GM19043 (cell line): ENCODE data around the gene PPP1R37.
"Not testable (repeated sequence)": the region's sequence is repeated elsewhere in the genome, so short reads cannot be mapped to it uniquely, and the experiment has no call there.

Experiments
- ATAC-seq: cut with Tn5 transposase; IDR thresholded peaks from one replicate; pipeline ENCODE4 v1.9.1; 2021; ENCODE audit warnings: low read depth; ENCODE audit not compliant: unreplicated experiment

Gene PPP1R37

DNA sequence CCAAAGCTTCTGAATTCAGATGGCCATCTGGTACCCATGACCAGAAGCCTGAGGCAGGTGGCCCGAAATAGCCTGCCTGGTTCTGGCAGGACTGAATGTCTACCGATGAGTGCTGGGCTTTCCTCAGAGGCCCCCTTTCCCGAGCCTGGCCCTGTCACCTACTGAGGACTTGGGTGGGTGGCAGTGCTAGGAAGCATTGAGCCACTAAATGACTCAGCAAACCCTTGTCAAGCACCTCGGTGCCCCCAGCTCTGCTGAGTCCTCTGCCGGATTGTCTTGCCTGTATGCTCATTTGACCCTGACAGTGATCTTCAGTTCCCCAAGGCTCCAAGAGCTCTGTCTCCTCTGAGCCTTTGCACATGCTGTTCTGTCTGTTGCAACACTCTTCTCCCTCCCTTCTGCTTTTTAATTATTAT is 17.9 kb downstream of the PPP1R37 start:
- ATAC-seq, result no peak

DNA sequence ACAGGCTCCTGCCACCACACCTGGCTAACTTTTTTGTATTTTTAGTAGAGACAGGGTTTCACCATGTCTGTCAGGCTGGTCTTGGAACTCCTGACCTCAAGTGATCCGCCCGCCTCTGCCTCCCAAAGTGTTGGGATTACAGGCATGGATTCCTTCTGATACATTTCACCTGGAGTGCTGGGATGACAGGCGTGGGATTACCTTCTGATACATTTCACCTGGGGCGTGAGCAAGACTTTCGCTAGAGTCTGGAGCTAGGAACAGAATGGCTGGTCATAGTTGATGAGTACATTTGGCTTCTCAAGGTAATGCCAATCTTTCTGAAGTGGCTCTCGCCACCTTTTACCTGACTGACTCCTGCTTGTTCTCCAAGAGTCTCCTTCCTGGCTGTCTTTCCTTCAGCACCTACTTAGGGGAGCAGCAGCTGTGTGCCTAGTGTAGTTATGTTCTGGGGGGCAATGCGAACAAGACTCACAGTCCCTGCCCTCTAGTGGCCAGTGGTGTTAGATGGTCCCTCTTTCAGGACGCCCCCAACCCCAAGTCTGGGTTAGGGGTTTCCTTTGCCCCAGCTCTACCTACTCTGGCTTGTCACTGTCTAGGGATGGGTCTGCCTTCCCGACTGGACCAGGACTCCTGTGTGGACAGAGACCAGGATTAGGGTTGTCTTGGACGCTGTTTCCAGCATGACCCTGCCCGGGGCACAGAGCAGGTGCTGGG is 19.3 kb downstream of the PPP1R37 start:
- no peak for ATAC-seq

DNA sequence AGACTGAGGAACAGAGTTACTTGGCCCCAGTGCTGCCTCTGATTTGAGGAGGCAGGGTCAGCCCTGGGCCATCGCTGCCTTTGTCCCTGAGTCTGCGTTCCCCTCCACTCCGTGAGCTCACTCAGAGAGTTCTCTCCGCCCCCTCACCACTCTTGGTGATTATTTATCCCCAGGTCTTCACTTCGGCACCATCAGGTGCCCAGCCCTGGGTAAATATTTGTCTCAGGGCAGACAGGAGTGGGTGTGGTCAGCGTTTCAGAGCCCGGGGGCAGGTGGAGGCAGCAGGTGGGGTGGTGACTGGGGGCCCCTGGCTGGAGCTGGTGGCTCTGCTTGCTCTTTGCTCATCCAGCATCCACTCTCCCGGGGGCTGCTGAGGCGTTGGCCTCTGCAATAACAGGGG is 20.6 kb downstream of the PPP1R37 start:
- no peak for ATAC-seq

DNA sequence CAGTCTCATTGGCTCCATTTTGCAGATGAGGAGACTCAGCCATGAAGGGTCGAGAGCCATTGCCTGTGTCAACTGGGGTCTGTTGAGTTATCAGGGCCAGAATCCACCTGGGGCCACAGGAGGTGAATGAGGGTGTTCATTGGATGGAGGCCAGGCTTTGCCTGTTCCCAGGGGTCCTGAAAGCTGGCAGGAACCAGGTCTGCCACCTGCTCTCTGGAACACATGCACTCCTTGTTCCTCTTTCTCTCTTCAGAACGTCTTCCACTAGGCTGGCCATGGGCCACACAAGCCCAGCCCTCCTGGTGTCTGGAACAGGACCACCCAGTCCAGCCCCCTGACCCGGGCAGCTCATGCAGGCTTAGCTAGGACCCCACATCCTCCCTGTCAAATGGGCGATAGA is 21.1 kb downstream of the PPP1R37 start:
- ATAC-seq, result no peak

DNA sequence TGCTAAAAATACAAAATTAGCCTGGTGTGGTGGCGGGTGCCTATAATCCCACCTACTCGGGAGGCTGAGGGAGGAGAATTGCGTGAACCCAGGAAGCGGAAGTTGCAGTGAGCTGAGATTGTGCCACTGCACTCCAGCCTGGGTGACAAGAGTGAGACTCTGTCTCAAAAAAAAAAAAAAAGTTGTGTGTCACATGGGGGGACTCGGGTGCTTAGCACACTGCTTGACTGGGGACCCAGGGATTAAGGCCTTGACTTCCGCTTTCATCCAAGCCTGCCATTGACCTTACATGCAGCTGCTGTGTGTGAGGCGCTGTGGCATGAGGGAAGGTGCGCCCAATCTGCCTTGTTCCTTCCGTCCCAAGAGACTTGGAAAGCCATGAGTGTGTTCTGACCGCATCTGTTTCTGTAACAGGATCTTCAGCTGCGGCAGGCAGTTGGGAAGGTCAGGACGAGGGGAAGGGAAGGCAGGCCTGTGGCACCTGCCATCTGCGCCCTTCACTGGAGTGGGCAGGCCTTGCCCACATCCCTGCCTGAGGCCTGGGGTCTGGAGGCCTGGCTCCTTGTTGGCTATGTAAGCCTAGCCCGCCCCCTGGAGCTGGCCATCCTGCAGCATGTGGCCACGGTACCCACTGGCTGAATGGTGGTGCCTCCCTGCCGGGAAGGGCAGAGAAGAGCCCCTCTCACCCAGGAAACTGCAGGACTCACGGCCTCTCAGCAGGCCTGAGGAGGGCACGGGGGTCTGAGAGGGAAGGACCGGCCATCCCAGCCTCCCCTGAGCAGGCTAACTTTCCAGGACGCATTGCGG is 23.0 kb downstream of the PPP1R37 start:
- ATAC-seq, result no peak

DNA sequence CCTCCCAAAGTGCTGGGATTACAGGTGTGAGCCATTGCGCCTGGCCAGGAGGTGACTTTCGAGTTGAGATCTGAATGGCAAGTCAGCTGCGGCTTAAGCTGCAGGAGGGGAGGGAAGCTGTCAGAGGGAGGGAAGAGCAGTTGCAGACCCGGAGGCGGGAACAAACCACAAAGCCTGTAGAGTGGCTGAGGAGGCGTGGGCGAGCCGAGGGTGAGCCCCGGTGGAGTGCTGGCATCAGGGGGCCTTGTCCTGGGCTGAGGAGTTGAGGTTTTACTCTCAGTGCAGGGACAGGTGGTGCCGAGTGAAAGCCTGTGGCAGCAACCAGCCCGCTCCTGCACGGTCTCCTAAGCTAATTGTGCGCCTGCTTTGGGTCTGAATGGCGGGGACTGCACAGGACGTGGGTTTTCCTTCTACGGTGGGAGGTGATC is 24.2 kb downstream of the PPP1R37 start:
- no peak for ATAC-seq

DNA sequence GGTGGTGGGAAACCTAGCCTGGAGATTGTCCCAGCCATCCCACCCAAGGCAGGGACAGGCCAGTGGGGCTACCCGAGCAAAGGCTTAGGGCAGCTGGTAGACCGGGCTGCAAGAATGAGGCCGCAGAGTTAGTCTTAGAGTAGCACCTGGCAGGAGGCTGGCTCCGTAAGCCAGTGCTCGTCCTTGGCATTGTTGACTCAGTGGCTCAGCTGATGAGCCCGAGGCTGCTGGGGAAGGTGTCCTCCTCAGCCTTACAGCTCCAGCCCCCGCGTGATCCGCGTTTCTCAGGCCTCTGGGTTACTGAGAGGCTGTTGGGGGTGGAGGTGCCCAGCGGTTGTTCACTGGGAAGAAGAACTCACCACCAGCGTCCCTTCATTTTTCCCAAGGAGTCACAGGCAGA is 24.7 kb downstream of the PPP1R37 start:
- no peak for ATAC-seq

DNA sequence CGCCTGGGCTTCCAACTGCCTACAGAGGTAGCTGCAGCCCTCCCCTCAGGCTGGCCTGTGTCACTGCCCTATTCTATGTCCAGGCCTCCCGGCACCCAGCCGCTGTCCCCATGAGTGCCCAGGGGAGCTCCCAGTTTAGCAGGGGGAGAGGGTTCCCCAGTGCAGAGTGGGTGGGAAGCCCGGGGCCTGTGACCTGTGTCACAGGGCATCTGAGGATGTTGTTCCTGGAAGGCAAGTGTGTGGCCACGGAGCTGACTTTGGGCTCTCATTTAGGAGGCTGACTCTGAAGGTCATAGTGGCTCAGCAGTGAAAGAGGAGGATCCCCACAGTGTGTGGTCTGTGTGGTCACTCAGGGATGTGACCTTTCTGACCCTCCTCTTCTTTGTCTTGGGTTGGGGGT is 25.1 kb downstream of the PPP1R37 start:
- no peak for ATAC-seq

DNA sequence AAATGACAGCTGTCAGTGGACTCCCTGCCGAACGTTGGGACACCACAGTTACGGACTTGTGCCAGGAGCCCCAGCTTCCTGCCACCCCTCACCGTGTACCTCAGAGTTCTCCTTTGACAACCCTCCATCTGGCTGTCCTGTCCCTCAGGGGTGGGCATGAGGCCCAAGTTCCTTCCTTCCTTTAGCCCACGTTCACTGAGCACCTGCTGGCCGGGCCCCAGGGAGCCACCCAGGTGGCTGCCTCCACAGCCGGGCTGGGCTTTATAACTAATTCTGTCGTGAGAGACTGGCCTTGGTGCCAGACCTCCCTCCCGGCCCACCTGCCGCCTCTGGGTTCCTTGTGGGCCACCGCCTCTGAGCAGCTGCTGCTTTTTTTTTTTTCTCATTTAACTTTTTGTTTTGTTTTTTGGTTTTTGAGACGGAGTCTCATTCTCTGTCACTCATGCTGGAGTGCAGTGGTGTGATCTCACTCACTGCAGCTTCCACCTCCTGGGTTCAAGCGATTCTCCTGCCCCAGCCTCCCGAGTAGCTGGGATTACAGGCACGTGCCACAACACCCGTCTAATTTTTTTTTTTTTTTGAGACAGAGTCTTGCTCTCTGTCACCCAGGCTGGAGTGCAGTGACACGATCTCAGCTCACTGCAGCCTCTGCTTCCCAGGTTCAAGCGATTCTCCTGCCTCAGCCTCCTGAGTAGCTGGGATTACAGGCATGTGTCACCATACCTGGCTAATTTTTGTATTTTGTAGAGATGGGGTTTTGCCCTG is 25.8 kb downstream of the PPP1R37 start:
- ATAC-seq, result not testable (repeated sequence)

DNA sequence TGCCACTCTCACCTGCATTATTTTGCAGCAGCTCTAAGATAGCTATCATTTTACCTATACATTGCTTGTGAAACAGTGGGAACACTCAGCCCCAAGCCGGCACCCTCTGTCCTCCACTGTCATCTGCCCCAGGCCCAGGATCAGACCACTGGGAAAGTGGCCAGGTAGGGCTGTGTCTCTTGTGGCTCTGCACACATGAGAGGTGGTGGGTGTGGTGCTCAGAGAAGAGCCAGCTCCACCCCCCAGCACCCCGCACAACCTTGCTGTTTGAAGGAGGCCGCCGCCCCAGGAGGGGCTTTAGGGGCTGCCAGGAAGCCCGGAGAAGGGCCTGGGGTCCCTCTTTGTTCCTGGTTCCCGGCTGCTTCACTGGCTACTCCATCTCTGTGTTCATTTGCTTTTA is 26.6 kb downstream of the PPP1R37 start:
- no peak for ATAC-seq

DNA sequence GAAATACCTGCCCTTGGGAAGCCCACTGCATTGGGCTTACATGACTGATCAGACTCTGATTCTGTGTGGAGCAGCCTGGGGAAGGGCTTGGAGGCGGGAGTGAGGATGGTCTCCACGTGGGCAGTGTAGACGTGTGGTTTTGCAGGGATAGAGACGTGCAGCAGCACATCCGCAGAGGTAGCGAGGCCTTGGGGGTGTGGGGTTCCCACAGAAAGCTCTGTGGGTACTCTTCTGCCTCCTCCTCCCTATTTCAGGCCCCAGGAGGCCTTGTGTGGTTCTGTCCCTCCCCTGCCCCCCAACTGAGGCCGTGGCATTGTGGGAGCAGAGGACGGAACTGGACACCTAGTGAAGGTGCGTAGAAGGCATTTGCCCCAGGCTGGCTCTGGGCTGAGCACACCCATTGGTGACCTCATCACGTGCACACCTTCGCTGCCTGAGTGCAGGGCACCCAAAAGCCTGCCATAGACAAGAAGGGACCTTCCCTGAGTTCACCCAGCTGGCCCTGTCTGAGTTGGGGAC is 28.9 kb downstream of the PPP1R37 start:
- no peak for ATAC-seq

DNA sequence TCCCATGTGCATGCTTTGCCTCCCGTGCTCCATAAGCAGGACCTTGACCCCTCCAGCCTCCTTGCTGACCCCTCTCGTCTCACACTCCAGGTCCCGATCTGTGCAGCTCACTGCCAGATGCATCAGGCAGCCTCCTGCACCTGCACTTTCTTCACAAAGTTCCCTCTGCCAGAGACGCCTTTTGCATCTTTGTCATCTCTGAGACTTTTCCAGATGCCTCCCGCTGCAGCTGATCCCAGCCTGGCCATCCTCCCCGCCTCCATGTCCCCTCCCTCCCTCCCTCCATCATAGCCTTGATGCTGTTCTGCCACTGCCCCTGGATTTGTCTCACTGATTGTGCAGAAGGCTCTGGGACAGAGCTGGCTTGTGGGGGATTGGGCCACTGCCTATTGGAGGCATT is 29.9 kb downstream of the PPP1R37 start:
- no peak for ATAC-seq

DNA sequence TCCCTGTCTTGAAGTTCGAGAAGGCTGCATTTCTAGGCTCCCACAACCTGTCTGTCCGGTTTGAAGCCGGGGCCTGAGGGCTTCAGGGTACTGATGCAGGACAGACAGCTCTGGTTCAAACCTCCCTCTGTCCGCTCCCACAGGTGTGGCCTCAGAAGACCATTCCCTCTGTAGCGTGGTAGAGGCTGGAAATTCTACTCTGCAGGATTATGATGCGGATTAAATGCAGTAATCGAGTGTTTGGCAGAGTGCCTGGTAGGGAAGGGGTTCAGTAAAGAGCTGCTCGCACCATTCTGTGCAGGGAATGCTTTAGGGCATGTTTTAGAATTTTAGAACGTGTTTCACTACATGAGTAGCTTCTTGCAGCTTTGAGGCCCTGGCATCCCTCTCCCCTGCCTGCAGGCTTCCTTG is 30.5 kb downstream of the PPP1R37 start:
- no peak for ATAC-seq

DNA sequence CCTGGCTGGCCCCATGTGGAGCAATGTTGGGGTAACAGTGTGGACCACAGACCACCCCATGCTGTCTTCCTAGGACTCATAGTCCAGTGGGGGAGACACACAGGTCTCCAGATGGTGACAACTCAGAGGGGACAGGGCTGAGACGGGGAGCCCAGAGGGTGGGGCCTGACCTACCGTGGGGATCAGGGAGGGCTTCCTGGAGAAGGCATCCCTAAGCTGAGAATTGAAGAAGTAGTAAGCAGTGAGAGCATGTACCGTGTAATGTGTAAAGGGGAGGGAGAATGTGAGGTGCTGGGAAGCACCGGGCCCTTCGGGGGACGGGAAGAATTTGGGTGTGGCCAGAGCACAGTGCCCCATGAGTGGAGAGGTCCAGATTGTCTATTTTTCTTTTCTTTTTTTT is 31.0 kb downstream of the PPP1R37 start:
- no peak for ATAC-seq

DNA sequence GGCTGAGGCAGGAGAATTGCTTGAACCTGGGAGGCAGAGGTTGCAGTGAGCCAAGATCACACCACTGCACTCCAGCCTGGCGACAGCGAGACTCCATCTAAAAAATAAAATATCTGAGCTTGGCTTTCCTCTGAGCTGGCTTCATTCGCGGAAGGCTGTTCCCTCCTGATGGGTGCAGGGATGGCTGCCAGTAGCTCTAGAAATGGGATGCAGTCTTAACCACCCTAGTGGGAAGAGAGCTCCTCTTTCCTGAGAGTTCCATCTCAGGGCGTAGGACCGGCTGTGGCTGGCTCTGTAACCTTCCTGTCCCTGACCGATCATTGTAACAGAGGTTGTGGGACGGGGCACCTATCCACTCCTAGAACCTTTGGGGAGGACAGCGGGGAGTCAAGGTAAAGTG is 32.4 kb downstream of the PPP1R37 start:
- ATAC-seq, result no peak

DNA sequence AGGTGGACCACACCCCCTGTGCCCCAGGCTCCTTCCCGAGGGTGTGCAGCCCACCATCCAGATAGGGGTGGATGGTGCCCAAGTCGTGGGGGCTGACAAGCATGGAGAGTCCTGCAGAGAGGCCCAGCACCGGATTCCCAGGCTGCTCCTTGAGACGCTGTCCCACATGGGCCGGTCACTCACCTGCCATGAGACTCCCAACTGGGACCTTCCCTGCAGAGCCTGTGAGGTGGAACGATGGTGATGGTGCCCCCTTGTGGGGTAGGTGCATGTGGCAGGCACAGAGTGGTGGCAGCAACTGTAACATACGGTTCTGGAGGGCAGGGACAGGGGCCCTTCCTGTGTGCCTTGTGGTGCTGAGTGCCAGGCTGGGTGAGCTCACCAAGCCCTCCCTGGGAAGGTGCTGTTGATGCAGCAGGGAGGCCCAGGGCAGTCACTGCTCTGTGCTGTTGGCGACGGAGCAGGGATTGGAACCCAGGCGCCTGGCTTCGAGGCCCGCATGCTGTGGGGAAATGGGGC is 33.1 kb downstream of the PPP1R37 start:
- ATAC-seq, result no peak

DNA sequence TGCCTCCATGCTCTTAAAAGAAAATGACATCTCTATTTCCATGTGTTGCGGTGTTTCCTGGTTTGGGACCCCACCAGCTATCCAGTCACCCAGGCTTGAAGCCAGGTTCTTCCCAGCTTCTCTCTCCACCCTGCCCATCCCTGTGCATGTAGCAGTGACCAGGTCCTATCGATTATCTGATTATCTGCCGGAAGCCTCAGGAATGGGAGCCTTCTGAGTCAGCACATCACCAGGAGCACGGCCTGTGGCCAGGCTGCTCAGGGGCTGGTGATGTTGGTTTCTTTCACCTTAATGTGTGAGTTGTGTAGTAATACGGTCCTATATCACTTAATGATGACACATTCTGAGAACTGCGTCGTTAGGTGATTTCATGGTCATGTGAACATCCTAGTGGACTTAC is 33.7 kb downstream of the PPP1R37 start:
- no peak for ATAC-seq

DNA sequence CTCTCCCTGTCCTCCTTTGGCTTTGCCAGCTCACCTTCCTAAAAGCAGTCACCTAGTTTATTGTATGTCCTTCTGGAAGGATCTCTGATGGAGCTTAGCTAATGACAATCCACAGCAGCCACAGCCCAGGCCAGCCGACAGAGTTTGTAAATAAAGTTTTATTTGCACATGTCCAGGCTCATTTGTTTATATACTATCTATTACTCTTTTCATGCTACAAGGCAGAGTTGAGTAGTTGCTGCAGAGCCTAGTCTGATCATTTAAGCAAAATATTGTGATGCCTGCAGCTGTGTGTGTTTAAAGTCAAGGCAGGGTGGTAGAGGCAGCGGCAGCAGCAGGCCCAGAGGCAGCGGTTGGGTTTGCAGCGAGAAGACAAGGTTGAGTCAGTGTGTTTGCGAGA is 35.2 kb downstream of the PPP1R37 start:
- ATAC-seq, result no peak

DNA sequence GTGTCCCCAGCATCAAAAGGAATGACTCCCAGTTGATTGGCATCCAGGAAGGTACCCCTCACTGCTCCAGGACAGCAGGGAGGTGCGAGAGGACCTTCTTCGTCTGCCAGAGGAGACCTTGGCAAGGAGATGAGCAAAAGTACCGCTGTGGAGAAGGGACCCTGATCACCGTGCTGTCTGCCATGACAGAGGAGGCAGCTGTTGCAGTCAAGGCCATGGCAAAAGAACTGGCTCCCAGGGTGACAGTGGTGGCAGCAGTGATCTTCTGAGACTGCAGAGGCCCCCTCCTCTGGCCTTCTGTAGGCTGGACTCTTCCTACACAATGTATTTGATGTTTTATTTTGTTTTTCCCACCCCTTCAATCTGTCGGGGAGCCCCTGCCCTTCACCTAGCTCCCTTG is 35.8 kb downstream of the PPP1R37 start:
- no peak for ATAC-seq

DNA sequence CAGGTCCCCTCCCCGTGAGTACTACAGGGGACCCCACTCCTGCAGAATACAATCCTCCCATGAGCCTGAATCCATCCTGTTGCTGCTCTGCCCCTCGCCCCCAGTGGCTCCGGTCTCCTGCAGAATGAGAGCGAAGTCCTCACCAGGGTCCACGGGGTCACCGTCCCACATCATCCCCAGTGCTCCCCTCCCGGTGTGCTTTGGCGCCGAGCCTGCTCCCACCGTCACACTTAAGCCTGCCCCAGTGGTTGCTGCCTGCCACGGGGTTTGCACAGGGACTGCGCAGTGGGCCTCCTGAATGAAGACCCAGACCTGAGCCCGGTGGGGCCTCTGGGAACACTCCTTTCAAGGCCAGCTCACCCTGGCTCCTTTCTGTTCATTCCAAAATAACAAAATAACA is 37.3 kb downstream of the PPP1R37 start:
- ATAC-seq, result no peak
